PFSK-1 (cell line): Measurements from ENCODE around the gene LRRC2.

Source experiments
- POLR2AphosphoS5 ChIP-seq: IDR thresholded peaks from 2 replicates; pipeline ENCODE4 v1.6.1; 2012; ENCODE audit warnings: low read depth, mild to moderate bottlenecking, control low read depth, low read length, moderate library complexity
- SIN3A ChIP-seq: IDR thresholded peaks from 2 replicates; pipeline ENCODE4 v1.6.1; 2012; ENCODE audit warnings: mild to moderate bottlenecking, low read length, moderate library complexity, borderline replicate concordance; ENCODE audit not compliant: insufficient read depth
- TF ChIP-seq, protein P1 (sequence below), 2 experiments: IDR thresholded peaks; 2 replicates each; pipeline versions ENCODE4 v1.6.1 to v1.8.0; 2011 to 2012; ENCODE audit warnings: low read depth in 2 of 2, low read length in 2 of 2, control low read depth in 1 of 2, inconsistent platforms in 1 of 2, mild to moderate bottlenecking in 1 of 2, moderate library complexity in 1 of 2; ENCODE audit not compliant: insufficient read depth in 1 of 2

- TF ChIP-seq POLR2AphosphoS5 (no peak), SIN3A (no peak)
- TF ChIP-seq, protein P1, sequence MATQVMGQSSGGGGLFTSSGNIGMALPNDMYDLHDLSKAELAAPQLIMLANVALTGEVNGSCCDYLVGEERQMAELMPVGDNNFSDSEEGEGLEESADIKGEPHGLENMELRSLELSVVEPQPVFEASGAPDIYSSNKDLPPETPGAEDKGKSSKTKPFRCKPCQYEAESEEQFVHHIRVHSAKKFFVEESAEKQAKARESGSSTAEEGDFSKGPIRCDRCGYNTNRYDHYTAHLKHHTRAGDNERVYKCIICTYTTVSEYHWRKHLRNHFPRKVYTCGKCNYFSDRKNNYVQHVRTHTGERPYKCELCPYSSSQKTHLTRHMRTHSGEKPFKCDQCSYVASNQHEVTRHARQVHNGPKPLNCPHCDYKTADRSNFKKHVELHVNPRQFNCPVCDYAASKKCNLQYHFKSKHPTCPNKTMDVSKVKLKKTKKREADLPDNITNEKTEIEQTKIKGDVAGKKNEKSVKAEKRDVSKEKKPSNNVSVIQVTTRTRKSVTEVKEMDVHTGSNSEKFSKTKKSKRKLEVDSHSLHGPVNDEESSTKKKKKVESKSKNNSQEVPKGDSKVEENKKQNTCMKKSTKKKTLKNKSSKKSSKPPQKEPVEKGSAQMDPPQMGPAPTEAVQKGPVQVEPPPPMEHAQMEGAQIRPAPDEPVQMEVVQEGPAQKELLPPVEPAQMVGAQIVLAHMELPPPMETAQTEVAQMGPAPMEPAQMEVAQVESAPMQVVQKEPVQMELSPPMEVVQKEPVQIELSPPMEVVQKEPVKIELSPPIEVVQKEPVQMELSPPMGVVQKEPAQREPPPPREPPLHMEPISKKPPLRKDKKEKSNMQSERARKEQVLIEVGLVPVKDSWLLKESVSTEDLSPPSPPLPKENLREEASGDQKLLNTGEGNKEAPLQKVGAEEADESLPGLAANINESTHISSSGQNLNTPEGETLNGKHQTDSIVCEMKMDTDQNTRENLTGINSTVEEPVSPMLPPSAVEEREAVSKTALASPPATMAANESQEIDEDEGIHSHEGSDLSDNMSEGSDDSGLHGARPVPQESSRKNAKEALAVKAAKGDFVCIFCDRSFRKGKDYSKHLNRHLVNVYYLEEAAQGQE (IDR thresholded peaks at IDR 0.05; ENCODE audit: insufficient read depth in 1 of 2, low read depth in 2 of 2, low read length in 2 of 2): no peak
These were observed 26.6 kb downstream of the LRRC2 start for GRCh38 chr3:46539443-46540005.
